ENCODE results near the gene MED4.

- no peak for TF ChIP-seq CTCF (conservative IDR thresholded peaks at IDR 0.05; ENCODE audit: low read depth in 2 of 2)
- no peak for TF ChIP-seq EZH2 (IDR thresholded peaks at IDR 0.05; ENCODE audit: low read depth, unreplicated experiment)
These were observed 52.0 kb downstream of the MED4 start for GRCh38 chr13:48042894-48043293.
